ENCODE measurements around the gene NLGN4Y.

DNA sequence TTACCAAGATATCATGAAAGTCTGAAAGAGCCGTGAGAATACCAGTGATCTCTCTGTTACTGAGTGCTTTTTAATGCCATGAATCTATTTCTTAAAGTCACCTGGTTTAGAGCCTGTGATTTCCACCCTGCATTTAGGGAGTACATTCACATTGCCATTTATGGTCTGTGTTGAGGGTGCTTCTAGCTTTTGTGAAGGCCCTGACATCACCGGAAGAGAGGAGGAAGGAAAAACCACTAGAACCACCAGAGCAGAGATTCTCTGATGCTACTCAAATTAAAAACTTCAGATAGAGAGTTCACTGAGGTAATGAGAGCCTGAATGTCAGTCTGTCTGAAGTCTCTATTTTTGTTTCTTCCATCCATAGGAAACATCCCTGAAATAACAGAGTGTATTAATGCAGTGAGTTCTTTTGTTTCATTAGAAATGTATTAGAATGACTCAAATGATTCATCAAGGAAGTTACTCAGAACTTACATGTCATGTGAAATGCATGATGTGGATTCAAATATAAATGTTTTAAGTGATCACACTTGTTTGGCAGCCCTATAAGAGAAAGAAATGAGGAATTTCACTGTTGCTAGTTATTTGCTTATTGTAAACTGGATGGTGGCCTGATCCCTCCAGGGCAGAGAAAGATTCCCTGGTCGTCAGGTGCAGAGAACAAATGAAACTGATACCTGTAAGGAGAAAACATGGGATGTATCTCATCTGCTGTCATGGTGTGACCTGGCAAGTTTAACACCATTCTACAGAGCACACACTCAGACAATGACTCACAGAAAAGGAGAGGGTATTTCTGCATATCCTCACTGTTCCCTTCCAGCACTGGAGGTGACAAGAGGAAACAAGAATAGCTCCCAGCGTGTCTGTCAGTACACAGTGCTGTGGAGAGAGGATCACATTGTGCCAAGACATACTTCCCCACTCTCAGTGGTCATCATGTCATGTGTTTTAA is 310.1 kb downstream of the NLGN4Y start:
- TF ChIP-seq CTCF (conservative IDR thresholded peaks at IDR 0.05; ENCODE audit: low read depth, low read length) (no peak), SMC3 (IDR thresholded peaks at IDR 0.05; ENCODE audit: low read depth, low read length) (no peak), MXI1 (IDR thresholded peaks at IDR 0.05; ENCODE audit: borderline replicate concordance, low read depth, low read length) (no peak), POLR2A (IDR thresholded peaks at IDR 0.05; ENCODE audit: low read depth, low read length) (no peak), RCOR1 (IDR thresholded peaks at IDR 0.05; ENCODE audit: insufficient replicate concordance, low read length) (no peak), RAD21 (IDR thresholded peaks at IDR 0.05; ENCODE audit: low read length) (no peak), MAFK (IDR thresholded peaks at IDR 0.05; ENCODE audit: low read depth, low read length) (no peak), CHD1 (IDR thresholded peaks at IDR 0.05; ENCODE audit: low read depth, low read length) (no peak), ELK1 (IDR thresholded peaks at IDR 0.05; ENCODE audit: borderline replicate concordance, low read depth, low read length) (no peak), CEBPB (IDR thresholded peaks at IDR 0.05; ENCODE audit: low read depth, low read length) (no peak)
- TF ChIP-seq, protein P1, sequence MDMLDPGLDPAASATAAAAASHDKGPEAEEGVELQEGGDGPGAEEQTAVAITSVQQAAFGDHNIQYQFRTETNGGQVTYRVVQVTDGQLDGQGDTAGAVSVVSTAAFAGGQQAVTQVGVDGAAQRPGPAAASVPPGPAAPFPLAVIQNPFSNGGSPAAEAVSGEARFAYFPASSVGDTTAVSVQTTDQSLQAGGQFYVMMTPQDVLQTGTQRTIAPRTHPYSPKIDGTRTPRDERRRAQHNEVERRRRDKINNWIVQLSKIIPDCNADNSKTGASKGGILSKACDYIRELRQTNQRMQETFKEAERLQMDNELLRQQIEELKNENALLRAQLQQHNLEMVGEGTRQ (IDR thresholded peaks at IDR 0.05; ENCODE audit: low read depth, low read length), result no peak

Measured in IMR-90 (cell line).